K562 (cell line): ENCODE measurements around the gene ATP5MC3. TPM values are rescaled to one million over a fixed set of nuclear protein-coding genes. Genes with fewer than 3 reads are reported as not detected.

Source experiments
- CTBP1 ChIP-seq: fragments of 450-650 bp; IDR thresholded peaks from 2 replicates; pipeline ENCODE4 v1.6.1; 2016; ENCODE audit warnings: borderline replicate concordance
- DIDO1 ChIP-seq: fragments of 450-650 bp; IDR thresholded peaks from 2 replicates; pipeline ENCODE4 v1.6.1; 2016; ENCODE audit warnings: low read depth, missing biosample characterization, missing genetic modification characterization
- FIP1L1 ChIP-seq: fragments of 200-400 bp; formaldehyde crosslinking; IDR thresholded peaks from 2 replicates; pipeline ENCODE4 v1.6.1; 2018; ENCODE audit warnings: mild to moderate bottlenecking, low read depth, low read length; ENCODE audit not compliant: poor library complexity, severe bottlenecking
- IRF9 ChIP-seq: fragments of 450-650 bp; IDR thresholded peaks from 2 replicates; pipeline ENCODE4 v1.6.1; 2016; ENCODE audit warnings: missing biosample characterization, missing genetic modification characterization
- MEF2D ChIP-seq: conservative IDR thresholded peaks from 2 replicates; pipeline ENCODE4 v1.6.1; 2016; ENCODE audit warnings: low read depth, missing genetic modification characterization, missing compliant biosample characterization
- NFRKB ChIP-seq: fragments of 450-650 bp; IDR thresholded peaks from 2 replicates; pipeline ENCODE4 v1.6.1; 2016; ENCODE audit warnings: low read depth
- POLR2H ChIP-seq: IDR thresholded peaks from 2 replicates; pipeline ENCODE4 v1.6.1; 2016; ENCODE audit warnings: missing genetic modification characterization, low read depth, mild to moderate bottlenecking, control low read depth, missing compliant biosample characterization, moderate library complexity
- SREBF2 ChIP-seq: sonication (generic); formaldehyde crosslinking; IDR thresholded peaks from 2 replicates; pipeline ENCODE4 v1.4.0; 2020; ENCODE audit warnings: mild to moderate bottlenecking, missing genetic modification reagents
- ZBTB33 ChIP-seq: sonication (generic); formaldehyde crosslinking; IDR thresholded peaks from 2 replicates; pipeline ENCODE4 v1.8.1; 2023; ENCODE audit warnings: mild to moderate bottlenecking, missing genetic modification reagents
- ZMIZ1 ChIP-seq, 2 experiments: fragments of 150-350 bp in 1 of 2; IDR thresholded peaks; 2 replicates each; pipeline ENCODE4 v1.6.1; 2012 to 2016; ENCODE audit warnings: low read depth in 2 of 2, low read length in 2 of 2, mild to moderate bottlenecking in 1 of 2, moderate library complexity in 1 of 2
- ZNF263 ChIP-seq: sonication (generic); formaldehyde crosslinking; IDR thresholded peaks from 2 replicates; pipeline ENCODE4 v1.8.0; 2022; ENCODE audit warnings: mild to moderate bottlenecking, missing genetic modification reagents, borderline replicate concordance
- ZNF324 ChIP-seq: fragments of 250-450 bp; sonication (Bioruptor Pico); IDR thresholded peaks from 2 replicates; pipeline ENCODE4 v1.4.0; 2020; ENCODE audit warnings: mild to moderate bottlenecking
- ZNF707 ChIP-seq: fragments of 250-450 bp; sonication (Bioruptor Pico); conservative IDR thresholded peaks from 2 replicates; pipeline ENCODE4 v1.8.0; 2022; ENCODE audit warnings: inconsistent platforms, mild to moderate bottlenecking, moderate library complexity
- ZNF76 ChIP-seq: fragments of 250-450 bp; sonication (Bioruptor Pico); IDR thresholded peaks from 2 replicates; pipeline ENCODE4 v1.4.0; 2020; ENCODE audit warnings: mild to moderate bottlenecking, moderate library complexity, borderline replicate concordance
- polyA plus RNA-seq, 8 experiments: library from polyadenylated mRNA; depleted of rRNA in 4 of 8; stranded (reverse) in 5 of 8; unstranded in 3 of 8; fragments of >200 nt; fragmentation: Nextera tagmentation in 2 of 8; fragmentation: Illumina TruSeq in 1 of 8; extraction: Ambion mirVana in 2 of 8; extraction: Trizol in 1 of 8; gene quantifications; 2 replicates each; pipeline versions ENCODE4 v1.2.1 to v1.2.3, GENCODE V29; 2011 to 2014; ENCODE audit warnings: inconsistent platforms in 1 of 8, missing spikeins in 1 of 8
- total RNA-seq, 7 experiments: library from RNA; depleted of rRNA in 6 of 7; stranded (reverse); fragments of >200 nt in 6 of 7; fragmentation: Illumina TruSeq in 2 of 7; extraction: Trizol in 2 of 7; gene quantifications; 2 replicates each; pipeline versions ENCODE4 v1.2.1 to v1.2.3, GENCODE V29; 2011 to 2021; ENCODE audit warnings: low replicate concordance in 1 of 7
- TF ChIP-seq, protein P1 (sequence below): sonication (generic); IDR thresholded peaks from 2 replicates; pipeline ENCODE4 v1.6.1; 2016
- TF ChIP-seq, protein P2 (sequence below): fragments of 450-650 bp; formaldehyde crosslinking; IDR thresholded peaks from 2 replicates; pipeline ENCODE4 v1.4.0; 2020; ENCODE audit warnings: mild to moderate bottlenecking, moderate library complexity

The ATP5MC3 gene
- total and polyA plus RNA-seq, 9 of the 15 experiments (the other 6 are each of a cell fraction or from before 2014, with no cell fraction given) = 423 to 2,565 (median 1,012) TPM

- TF ChIP-seq FIP1L1 (peak; percentile 69), CTBP1 (peak; percentile 60; the same call in 1 of the 2 replicates), ZNF76 (no peak), DIDO1 (tag) (peak; percentile 74; the same call in 1 of the 2 replicates), POLR2H (tag) (peak; percentile 95), ZNF263 (CRISPR knock-in tag) (peak; percentile 89), SREBF2 (CRISPR knock-in tag) (peak; percentile 94; the same call in 1 of the 2 replicates), ZBTB33 (CRISPR knock-in tag) (peak; percentile 59; the same call in 1 of the 2 replicates), NFRKB (peak; percentile 95), ZNF324 (no peak; the same call in 1 of the 2 replicates), MEF2D (tag) (no peak; the same call in 1 of the 2 replicates), ZMIZ1 (IDR thresholded peaks at IDR 0.05; ENCODE audit: low read depth in 2 of 2, low read length in 2 of 2) (0 out of 4 replicates have a peak, but pooled peaks of 1 of the 2 experiments have one; percentile 37), ZNF707 (CRISPR knock-in tag) (no peak), IRF9 (tag) (no peak)
- TF ChIP-seq, protein P1, sequence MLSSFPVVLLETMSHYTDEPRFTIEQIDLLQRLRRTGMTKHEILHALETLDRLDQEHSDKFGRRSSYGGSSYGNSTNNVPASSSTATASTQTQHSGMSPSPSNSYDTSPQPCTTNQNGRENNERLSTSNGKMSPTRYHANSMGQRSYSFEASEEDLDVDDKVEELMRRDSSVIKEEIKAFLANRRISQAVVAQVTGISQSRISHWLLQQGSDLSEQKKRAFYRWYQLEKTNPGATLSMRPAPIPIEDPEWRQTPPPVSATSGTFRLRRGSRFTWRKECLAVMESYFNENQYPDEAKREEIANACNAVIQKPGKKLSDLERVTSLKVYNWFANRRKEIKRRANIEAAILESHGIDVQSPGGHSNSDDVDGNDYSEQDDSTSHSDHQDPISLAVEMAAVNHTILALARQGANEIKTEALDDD = peak; percentile 53
- TF ChIP-seq, protein P2, sequence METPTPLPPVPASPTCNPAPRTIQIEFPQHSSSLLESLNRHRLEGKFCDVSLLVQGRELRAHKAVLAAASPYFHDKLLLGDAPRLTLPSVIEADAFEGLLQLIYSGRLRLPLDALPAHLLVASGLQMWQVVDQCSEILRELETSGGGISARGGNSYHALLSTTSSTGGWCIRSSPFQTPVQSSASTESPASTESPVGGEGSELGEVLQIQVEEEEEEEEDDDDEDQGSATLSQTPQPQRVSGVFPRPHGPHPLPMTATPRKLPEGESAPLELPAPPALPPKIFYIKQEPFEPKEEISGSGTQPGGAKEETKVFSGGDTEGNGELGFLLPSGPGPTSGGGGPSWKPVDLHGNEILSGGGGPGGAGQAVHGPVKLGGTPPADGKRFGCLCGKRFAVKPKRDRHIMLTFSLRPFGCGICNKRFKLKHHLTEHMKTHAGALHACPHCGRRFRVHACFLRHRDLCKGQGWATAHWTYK = peak; percentile 76
Measured at GRCh38 chr2:175167792-175168563, 13.5 kb downstream of the ATP5MC3 start, which contains the start of gene ATF2 (continued).
